Ishikawa (cell line): Measurements from ENCODE around the gene BANF2.

Experiments
- EGR1 ChIP-seq: IDR thresholded peaks from 2 replicates; pipeline ENCODE4 v1.6.1; 2012
- EP300 ChIP-seq: IDR thresholded peaks from 2 replicates; pipeline ENCODE4 v1.6.1; 2012; ENCODE audit warnings: borderline replicate concordance
- MAX ChIP-seq: IDR thresholded peaks from 2 replicates; pipeline ENCODE4 v1.6.1; 2012
- TCF12 ChIP-seq: IDR thresholded peaks from 2 replicates; pipeline ENCODE4 v1.6.1; 2012; ENCODE audit warnings: low read depth
- YY1 ChIP-seq: IDR thresholded peaks from 2 replicates; pipeline ENCODE4 v1.6.1; 2012; ENCODE audit warnings: low read depth

GRCh38 chr20:17671011-17671410 lies 28.8 kb upstream of the BANF2 start:
- TF ChIP-seq EP300 (no peak), MAX (no peak), TCF12 (no peak), EGR1 (no peak), YY1 (no peak)
